SKM-1 (cell line): Measurements from ENCODE around the gene ACADSB.

Source experiments
- DNase-seq: peaks from one replicate; lab custom pipeline; 2025; ENCODE audit not compliant: unreplicated experiment; lab: John Stamatoyannopoulos, UW

Gene ACADSB

GRCh38 chr10:123038782-123039631 is 30.2 kb downstream of the ACADSB start:
- no peak for DNase-seq

GRCh38 chr10:123039632-123039930 is 30.8 kb downstream of the ACADSB start:
- DNase-seq = no peak

- no peak for DNase-seq
Measured at GRCh38 chr10:123042708-123043408, 34.1 kb downstream of the ACADSB start.

- DNase-seq = peak; percentile 19
Measured at GRCh38 chr10:123043409-123043925, 34.7 kb downstream of the ACADSB start.

- DNase-seq = no peak
Measured at GRCh38 chr10:123044391-123044790, 35.6 kb downstream of the ACADSB start.

- DNase-seq = no peak
Measured at GRCh38 chr10:123045961-123046731, 37.3 kb downstream of the ACADSB start.

- no peak for DNase-seq
Measured at GRCh38 chr10:123057968-123058367, 49.2 kb downstream of the ACADSB start.

GRCh38 chr10:123061865-123062264 is 53.1 kb downstream of the ACADSB start:
- DNase-seq = no peak

- DNase-seq = no peak
Measured at GRCh38 chr10:123062726-123063125, 53.9 kb downstream of the ACADSB start.

- no peak for DNase-seq
Measured at GRCh38 chr10:123068087-123068853, 59.5 kb downstream of the ACADSB start.

- DNase-seq = no peak
Measured at GRCh38 chr10:123069246-123069986, 60.6 kb downstream of the ACADSB start.

GRCh38 chr10:123073187-123073586 is 64.4 kb downstream of the ACADSB start:
- no peak for DNase-seq

GRCh38 chr10:123074215-123074614 is 65.4 kb downstream of the ACADSB start:
- DNase-seq = no peak

- DNase-seq = no peak
Measured at GRCh38 chr10:123081896-123082295, 73.1 kb downstream of the ACADSB start.

- no peak for DNase-seq
Measured at GRCh38 chr10:123083811-123084210, 75.0 kb downstream of the ACADSB start.

GRCh38 chr10:123086281-123086680 is 77.5 kb downstream of the ACADSB start:
- DNase-seq = no peak

- DNase-seq = no peak
Measured at GRCh38 chr10:123087348-123087747, 78.5 kb downstream of the ACADSB start.

- no peak for DNase-seq
Measured at GRCh38 chr10:123087786-123088185, 79.0 kb downstream of the ACADSB start.

- DNase-seq = no peak
Measured at GRCh38 chr10:123092635-123093414, 84.0 kb downstream of the ACADSB start.
